HL-60/S4 (cell line): Measurements from ENCODE around the gene SORL1.
"Not testable (repeated sequence)": the region's sequence is repeated elsewhere in the genome, so short reads cannot be mapped to it uniquely, and the experiment has no call there.

ENCODE experiments used
- in situ Hi-C: fragments of 300-500 bp; cut with MboI; formaldehyde crosslinking; loops from 2 replicates; pipeline ENCODE4 v1.14.3; 2022; ENCODE audit warnings: low sequenced_read_pairs

SORL1 gene

GRCh38 chr11:121474680-121475079, 22.6 kb downstream of the SORL1 start:
- in situ Hi-C loops = no loop called here

GRCh38 chr11:121476379-121477032, 24.4 kb downstream of the SORL1 start:
- in situ Hi-C loops = no loop called here

- in situ Hi-C loops = no loop called here
Observed at GRCh38 chr11:121478226-121478894, 26.2 kb downstream of the SORL1 start.

DNA sequence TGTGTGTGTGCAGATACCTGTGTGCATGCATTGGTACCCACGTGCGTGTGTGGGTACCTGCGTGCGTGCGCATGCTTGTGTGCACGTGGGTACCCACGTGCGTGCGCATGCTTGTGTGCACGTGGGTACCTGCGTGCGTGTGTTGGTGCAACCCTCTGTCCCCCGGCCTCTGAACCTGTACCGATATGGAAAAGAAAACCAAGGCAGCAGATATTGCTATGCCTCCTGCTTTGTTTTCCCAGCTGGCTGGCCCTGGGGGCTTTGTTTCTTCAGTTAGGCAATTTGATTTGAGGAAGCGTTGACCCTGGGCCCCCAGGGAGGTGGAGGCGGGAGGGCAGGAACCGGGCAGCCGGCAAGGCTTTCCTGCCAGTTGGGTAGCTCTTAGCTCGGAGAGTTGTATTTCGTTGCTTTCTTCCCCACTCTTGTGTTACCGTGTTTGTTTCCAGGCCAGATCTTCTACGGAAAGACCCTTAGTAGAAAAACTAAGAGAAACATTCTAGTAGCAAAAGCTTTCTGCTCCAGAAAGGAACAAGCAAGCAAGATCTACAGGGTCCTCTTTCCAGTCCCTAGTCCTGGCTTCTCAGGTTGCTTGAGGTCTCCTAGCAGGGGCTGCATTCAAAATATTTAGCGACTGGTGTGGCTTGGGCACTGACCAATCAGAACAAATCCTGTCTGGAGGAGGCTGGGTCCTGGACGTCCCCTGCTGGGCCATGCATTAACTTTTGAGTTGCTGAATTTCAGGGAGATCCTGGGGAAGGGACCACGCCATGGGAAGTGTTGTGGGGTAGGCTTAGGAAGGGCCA, 27.0 kb downstream of the SORL1 start:
- in situ Hi-C loops = no loop called here

- in situ Hi-C loops = no loop called here
Observed at GRCh38 chr11:121479698-121480238, 27.7 kb downstream of the SORL1 start.

DNA sequence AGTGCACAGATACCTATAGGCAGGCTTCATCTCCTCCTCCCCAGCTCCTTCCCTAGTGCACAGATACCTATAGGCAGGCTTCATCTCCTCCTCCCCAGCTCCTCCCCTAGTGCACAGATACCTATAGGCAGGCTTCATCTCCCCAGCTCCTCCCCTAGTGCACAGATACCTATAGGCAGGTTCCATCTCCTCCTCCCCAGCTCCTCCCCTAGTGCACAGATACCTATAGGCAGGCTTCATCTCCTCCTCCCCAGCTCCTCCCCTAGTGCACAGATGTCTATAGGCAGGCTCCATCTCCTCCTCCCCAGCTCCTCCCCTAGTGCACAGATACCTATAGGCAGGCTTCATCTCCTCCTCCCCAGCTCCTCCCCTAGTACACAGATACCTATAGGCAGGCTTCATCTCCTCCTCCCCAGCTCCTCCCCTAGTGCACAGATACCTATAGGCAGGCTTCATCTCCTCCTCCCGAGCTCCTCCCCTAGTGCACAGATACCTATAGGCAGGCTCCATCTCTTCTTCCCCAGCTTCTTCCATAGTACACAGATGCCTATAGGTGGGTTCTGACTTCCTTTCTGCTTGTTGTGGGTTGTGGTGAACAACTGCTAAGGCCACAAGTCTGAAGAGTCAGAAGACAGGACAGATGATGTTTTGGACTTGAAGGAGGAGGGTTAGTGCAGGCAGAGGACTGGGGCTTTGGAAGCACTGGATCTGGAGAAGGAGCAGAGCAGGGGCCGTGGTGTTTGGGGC, 29.5 kb downstream of the SORL1 start:
- in situ Hi-C loops = not testable (repeated sequence)

DNA sequence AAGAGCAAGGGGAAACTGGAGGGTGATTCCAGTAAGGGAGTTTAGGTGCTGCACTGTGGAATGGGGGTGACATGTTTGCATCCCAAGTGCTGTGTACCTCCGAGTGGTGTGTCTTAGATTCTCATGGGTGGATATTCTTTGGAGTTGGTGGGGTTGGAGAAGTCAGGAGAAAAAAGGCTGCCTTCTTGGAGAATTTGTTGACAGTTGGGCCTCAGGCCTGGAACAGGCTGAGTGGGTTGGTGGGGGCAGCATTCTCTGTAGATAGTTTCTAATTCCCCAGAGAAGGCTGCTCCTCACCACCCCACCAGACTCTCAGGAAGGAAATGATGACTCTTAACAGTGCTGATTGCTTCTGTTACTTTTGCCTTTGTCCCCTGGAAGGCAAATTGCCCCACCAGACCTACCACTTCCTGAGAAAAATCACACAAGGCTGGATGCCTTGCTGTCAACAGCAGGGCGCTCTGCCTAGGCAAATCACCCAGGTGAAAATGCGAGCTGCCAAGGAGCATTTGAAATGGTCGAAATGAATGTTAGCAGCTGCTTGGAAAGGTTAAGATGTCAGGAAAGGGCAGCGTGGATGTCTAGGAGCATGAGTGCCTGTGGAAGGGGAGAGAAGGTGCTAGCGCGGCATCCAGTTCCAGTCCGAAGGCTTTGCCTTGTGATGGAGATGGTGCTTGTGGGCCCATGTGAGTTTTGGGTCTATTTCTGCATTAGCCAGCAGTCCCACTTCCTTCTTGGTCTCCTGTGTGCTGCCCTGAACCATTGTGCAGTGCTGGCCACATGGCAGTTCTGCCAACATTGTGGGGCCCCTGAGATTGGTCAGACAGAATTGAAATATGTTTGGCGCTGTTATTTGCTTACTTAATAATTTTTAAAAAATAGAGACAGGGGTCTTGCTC, 30.4 kb downstream of the SORL1 start:
- in situ Hi-C loops = no loop called here

- in situ Hi-C loops = no loop called here
Observed at GRCh38 chr11:121483805-121484480, 31.8 kb downstream of the SORL1 start.

GRCh38 chr11:121485216-121485615, 33.1 kb downstream of the SORL1 start:
- in situ Hi-C loops = no loop called here

DNA sequence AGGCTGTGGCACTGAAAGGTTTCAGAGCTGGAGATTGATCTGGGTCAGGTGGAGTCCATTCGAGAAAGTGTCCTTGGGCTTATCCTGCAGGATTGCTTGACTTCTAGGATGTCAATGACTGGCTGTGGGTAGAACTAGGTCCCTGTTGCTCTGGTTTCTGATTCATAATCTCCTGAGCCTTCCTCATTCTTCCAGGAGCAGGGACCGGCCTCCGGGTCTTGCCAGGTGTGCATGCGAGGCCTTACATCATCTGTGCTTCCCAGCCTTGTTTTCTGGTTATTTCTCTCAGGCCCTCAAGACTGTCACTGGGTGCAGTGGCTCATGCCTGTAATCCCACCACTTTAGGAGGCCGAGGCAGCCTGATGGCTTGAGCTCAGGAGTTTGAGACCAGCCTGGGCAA, 33.9 kb downstream of the SORL1 start:
- in situ Hi-C loops = no loop called here

DNA sequence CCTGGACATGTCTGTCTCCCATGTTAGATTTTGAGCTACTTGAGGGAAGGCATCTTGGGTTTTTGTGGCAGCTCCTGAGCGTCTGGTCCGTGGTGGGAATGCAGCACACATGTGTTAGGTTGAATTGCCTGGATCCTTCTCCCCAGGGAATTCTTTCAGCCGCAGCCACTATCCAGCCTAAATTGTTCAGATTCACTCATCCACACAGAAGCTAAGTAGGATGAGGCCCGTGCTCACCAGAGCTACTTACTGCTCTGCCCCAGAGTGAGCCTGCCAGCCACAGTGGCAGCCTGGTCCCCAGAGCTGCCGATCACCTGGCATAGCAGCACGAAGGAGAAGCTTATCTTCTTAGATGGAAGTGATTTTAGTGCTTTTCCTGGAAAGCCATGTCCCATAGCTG, 35.1 kb downstream of the SORL1 start:
- in situ Hi-C loops = no loop called here

DNA sequence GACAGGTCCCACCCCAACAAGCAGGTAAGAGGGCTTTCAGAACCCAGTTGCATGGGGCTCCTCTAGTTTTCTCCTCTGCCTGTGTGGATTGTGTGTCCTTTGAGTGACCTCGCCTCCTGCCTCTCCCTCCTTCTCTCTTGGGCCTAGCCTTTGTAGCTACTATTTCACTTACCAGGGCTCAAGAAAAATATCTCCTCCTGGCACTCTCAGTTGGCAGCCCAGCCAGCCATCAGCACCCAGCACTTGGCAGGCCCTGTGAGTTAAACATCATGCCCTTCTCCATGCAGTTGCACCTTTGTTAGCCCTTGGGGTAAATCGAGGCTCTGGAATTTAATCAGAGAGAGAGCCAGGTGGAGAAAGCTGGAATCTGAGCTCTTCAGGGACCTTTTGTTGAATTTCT, 36.1 kb downstream of the SORL1 start:
- in situ Hi-C loops = no loop called here

DNA sequence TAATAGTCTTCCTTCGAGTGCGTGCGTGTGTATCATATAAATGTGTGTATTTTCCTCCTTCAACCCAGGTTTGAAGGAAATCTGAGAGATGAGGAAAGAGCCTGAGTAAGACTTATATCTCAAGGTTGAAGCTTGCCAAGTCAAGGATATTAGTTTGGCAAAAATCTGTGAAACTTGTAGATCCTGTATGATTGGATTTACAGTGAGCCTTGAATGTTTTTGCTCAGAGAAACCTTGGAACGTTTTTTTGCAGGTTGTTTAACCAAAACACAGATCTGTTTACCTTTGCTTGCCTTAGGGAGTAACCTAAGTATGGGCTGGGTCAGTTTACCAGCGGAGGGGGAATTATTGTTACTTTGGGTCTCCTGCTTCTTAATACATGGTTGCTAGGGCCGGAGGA, 36.5 kb downstream of the SORL1 start:
- in situ Hi-C loops = no loop called here

GRCh38 chr11:121489823-121490222, 37.7 kb downstream of the SORL1 start:
- in situ Hi-C loops = no loop called here

DNA sequence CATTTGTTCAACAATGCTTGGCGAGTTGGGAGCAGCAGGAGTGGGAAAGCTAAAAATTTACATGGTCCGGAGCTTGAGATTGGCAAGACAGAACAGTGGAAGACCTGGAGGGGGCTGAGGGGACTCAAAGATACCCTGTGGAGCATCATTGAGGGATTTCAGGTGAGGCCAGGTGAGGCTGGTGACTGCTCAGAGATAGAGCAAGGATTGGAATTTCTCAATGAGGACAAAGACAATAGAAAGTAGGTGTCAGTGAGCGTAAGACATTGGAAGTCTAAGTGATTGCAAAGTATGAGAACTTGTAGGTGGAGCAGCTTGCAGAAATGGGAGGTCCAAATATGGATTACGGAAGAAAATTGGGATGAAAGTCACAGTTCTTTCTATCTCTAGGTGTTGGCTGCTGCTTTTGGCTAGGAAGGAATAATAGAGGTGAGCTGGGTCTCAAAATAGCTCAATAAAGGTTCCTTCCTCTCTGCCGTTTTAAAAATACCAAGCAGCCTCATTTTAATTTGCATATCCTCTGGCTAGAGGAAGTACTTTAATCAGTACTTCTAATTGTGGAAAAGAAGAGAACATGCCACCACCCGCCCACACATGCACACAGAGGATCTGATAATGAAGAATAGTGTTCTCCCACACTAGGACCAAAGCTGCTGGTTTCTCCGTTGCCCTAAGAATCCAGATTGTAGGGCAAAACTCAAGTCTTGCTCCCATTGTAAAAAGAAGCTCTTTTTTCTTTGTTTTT, 42.4 kb downstream of the SORL1 start:
- in situ Hi-C loops = no loop called here

DNA sequence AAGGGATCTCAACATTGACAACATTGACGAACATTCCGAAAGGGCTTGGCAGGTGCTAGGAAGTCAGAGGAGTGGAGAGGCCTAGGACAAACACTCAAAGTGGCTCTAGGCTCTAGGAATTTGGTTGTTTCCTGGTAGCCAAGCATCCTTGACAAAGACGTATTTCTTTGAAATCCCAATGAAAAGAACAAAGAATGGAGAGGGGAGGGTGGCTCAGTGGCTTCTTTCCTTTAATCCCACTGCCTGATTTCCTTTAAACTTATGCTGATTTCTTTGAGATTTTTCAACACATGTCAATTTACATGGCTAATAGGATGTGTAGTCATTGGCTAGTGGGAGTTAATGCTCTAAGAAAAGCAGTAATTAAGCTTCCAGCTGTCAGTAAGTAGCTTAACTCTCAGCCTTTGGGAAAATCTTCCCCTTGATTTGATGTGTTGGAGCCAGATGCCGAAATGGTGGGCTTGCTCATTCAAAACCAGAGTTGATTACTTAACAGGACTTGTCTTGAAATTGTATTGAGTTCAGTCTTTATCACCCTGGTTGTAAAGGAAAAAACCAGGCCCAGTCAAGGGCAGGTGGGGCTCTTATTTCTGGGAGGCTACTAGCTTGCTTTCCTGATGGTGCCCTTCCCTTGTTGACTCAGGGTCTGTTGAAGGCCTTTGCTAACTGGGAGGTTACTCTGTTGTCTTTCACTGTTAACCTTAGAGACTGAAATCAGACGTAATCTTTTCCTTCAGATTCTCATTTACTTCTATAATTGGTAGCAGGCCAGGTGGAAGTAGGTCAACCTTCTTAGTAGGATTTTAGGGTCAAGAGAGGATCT, 45.3 kb downstream of the SORL1 start:
- in situ Hi-C loops = no loop called here

- in situ Hi-C loops = no loop called here
Observed at GRCh38 chr11:121499405-121499804, 47.3 kb downstream of the SORL1 start.

DNA sequence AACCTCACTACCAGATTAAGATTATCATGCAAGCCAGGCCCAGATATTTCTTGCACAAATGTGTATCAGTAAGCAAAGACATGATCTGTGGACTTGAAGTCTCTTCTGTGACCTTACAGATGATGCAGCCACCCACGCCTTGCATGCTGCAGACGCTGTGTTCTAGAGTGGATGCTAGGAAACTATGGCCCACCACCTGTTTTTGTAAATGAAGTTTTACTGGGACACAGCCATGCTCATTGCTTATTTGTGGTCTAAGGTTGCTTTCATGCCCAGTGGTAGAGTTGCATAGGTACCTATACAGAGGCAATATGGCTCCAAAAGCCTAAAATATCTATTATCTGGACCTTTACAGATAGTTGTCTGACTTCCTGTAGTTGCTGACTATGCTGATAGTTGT, 48.2 kb downstream of the SORL1 start:
- in situ Hi-C loops = no loop called here
